ENCODE data around the gene RESP18.
A peak's percentile ranks its signal among the peaks of the same experiment; 100 is the strongest.
"Not testable (repeated sequence)": the region's sequence is repeated elsewhere in the genome, so short reads cannot be mapped to it uniquely, and the experiment has no call there.

RESP18 gene

GRCh38 chr2:219290381-219291171, 42.0 kb downstream of the RESP18 start:
- no peak for DNase-seq

- no peak for DNase-seq
These were observed 42.8 kb downstream of the RESP18 start for GRCh38 chr2:219289537-219290361.

- DNase-seq = no peak
These were observed 43.4 kb downstream of the RESP18 start for GRCh38 chr2:219289195-219289536.

GRCh38 chr2:219287580-219288265, 44.8 kb downstream of the RESP18 start:
- no peak for DNase-seq

GRCh38 chr2:219287116-219287440, 45.5 kb downstream of the RESP18 start:
- DNase-seq = not testable (repeated sequence)

GRCh38 chr2:219286436-219287115, 46.0 kb downstream of the RESP18 start:
- DNase-seq = no peak

GRCh38 chr2:219285894-219286425, 46.6 kb downstream of the RESP18 start:
- DNase-seq = no peak

GRCh38 chr2:219285373-219285735, 47.2 kb downstream of the RESP18 start:
- DNase-seq = no peak

- no peak for DNase-seq
These were observed 47.8 kb downstream of the RESP18 start for GRCh38 chr2:219284501-219285372.

GRCh38 chr2:219282943-219283581, 49.5 kb downstream of the RESP18 start:
- DNase-seq = no peak

GRCh38 chr2:219282375-219282774, 50.2 kb downstream of the RESP18 start:
- no peak for DNase-seq

- no peak for DNase-seq
These were observed 51.0 kb downstream of the RESP18 start for GRCh38 chr2:219281588-219281987.

- no peak for DNase-seq
These were observed 51.9 kb downstream of the RESP18 start for GRCh38 chr2:219280651-219281050.

- no peak for DNase-seq
These were observed 52.5 kb downstream of the RESP18 start for GRCh38 chr2:219279916-219280516.

- DNase-seq = peak; percentile 98
These were observed 53.2 kb downstream of the RESP18 start, which contains the start of gene DNAJB2 for GRCh38 chr2:219279151-219279915. Gene DNAJB2, plus strand, starts transcription at chr2:219279366. Its CDS starts 468 bp downstream, at chr2:219279834.

GRCh38 chr2:219278655-219279150, 53.8 kb downstream of the RESP18 start:
- DNase-seq = no peak

- DNase-seq = peak; percentile 64
These were observed 54.6 kb downstream of the RESP18 start for GRCh38 chr2:219277703-219278654.

Measured in activated CD4-positive, alpha-beta T cell treated with anti-CD3 and anti-CD28 coated beads for 1 hour (primary cell).